Motor neuron (in vitro differentiated cells): ENCODE data around the gene TMEM45B. TPM values are rescaled to one million over a fixed set of nuclear protein-coding genes. Genes with fewer than 3 reads are reported as not detected.

Source experiments
- total RNA-seq, 8 experiments: library from RNA; unstranded; fragments of 300-600 nt; gene quantifications; 2 replicates each; pipeline versions ENCODE4 v1.2.3 to v1.2.4, GENCODE V29; 2022

Gene TMEM45B
- total RNA-seq, 8 experiments from 2014 or later, result 0.11 to 0.58 (median 0.21) TPM

Other genes with a start within 250 kb of the TMEM45B start
- 10 to 100 TPM in 7 of 8 experiments, 1 to 10 TPM in 1; 9.9 to 30.8 (median 16.2) TPM for gene NFRKB, start 79.7 kb downstream of the TMEM45B start, total RNA-seq
- 10 to 100 TPM in 1 of 8 experiments, 1 to 10 TPM in 7; 4.1 to 12.3 (median 5.3) TPM for gene PRDM10, start 187.0 kb downstream of the TMEM45B start, total RNA-seq